ENCODE results near the gene POU3F2. TPM values are rescaled to one million over a fixed set of nuclear protein-coding genes. Genes with fewer than 3 reads are reported as not detected.

Gene POU3F2
- total RNA-seq, 2 donors from 2014 or later: not detected

GRCh38 chr6:98877250-98877649 lies 42.9 kb downstream of the POU3F2 start:
- no peak for TF ChIP-seq CTCF (IDR thresholded peaks at IDR 0.05)
- Histone ChIP-seq H3K36me3 (no peaks in the 10 kb centered on the region), H3K4me1 (no peaks in the 10 kb centered on the region), H3K27me3 (no peaks in the 10 kb centered on the region), H3K4me3 (no peak overlapping the region), H3K9ac (ENCODE audit: low read depth in 2 of 2, low read length in 2 of 2) (no peak overlapping the region), H3K9me3 (no peaks in the 10 kb centered on the region), H3K27ac (no peak overlapping the region)
- intact Hi-C loops (cut with DNase I): no loop called here
- DNase-seq: no peak

GRCh38 chr6:98880486-98880885 lies 46.1 kb downstream of the POU3F2 start:
- no peak for DNase-seq
- intact Hi-C loops (cut with DNase I): no loop called here
- H3K9me3 ChIP-seq: no peaks in the 10 kb centered on the region

GRCh38 chr6:98885330-98885729 lies 51.0 kb downstream of the POU3F2 start:
- no peak overlapping the region for H3K9ac ChIP-seq (ENCODE audit: low read depth in 2 of 2, low read length in 2 of 2)
- no peak overlapping the region for H3K27ac ChIP-seq
- no peaks in the 10 kb centered on the region for H3K27me3 ChIP-seq
- H3K9me3 ChIP-seq: no peaks in the 10 kb centered on the region
- no peaks in the 10 kb centered on the region for H3K36me3 ChIP-seq
- no peak overlapping the region for H3K4me3 ChIP-seq
- intact Hi-C loops (cut with DNase I): no loop called here
- no peak for TF ChIP-seq CTCF (IDR thresholded peaks at IDR 0.05)
- DNase-seq: no peak
- no peaks in the 10 kb centered on the region for H3K4me1 ChIP-seq

More at GRCh38 chr6:98880486-98880885, 46.1 kb downstream of the POU3F2 start:
- no peak for TF ChIP-seq CTCF (IDR thresholded peaks at IDR 0.05)
- H3K9ac ChIP-seq (ENCODE audit: low read depth in 2 of 2, low read length in 2 of 2): no peak overlapping the region
- H3K36me3 ChIP-seq: no peaks in the 10 kb centered on the region
- no peak overlapping the region for H3K4me3 ChIP-seq
- H3K4me1 ChIP-seq: no peaks in the 10 kb centered on the region
- no peak overlapping the region for H3K27ac ChIP-seq
- no peaks in the 10 kb centered on the region for H3K27me3 ChIP-seq

- no peak for TF ChIP-seq CTCF (IDR thresholded peaks at IDR 0.05)
Observed at GRCh38 chr6:98887650-98888049, 53.3 kb downstream of the POU3F2 start.

More at GRCh38 chr6:98887650-98888049, 53.3 kb downstream of the POU3F2 start:
- no peaks in the 10 kb centered on the region for H3K36me3 ChIP-seq
- no peaks in the 10 kb centered on the region for H3K4me1 ChIP-seq
- H3K9me3 ChIP-seq: no peaks in the 10 kb centered on the region
- no peak overlapping the region for H3K9ac ChIP-seq (ENCODE audit: low read depth in 2 of 2, low read length in 2 of 2)
- intact Hi-C loops (cut with DNase I): no loop called here
- no peak for DNase-seq
- no peaks in the 10 kb centered on the region for H3K27me3 ChIP-seq
- H3K27ac ChIP-seq: no peak overlapping the region
- H3K4me3 ChIP-seq: no peak overlapping the region

Other genes starting within 250 kb of the POU3F2 start
- 10 to 100 TPM; 10.6 to 16.1 TPM for gene FBXL4, start 113.4 kb downstream of the POU3F2 start, total RNA-seq

Measured in colonic mucosa (tissue), 4 donors.